Measurements from ENCODE around the gene TSR3.

TSR3 gene

DNA sequence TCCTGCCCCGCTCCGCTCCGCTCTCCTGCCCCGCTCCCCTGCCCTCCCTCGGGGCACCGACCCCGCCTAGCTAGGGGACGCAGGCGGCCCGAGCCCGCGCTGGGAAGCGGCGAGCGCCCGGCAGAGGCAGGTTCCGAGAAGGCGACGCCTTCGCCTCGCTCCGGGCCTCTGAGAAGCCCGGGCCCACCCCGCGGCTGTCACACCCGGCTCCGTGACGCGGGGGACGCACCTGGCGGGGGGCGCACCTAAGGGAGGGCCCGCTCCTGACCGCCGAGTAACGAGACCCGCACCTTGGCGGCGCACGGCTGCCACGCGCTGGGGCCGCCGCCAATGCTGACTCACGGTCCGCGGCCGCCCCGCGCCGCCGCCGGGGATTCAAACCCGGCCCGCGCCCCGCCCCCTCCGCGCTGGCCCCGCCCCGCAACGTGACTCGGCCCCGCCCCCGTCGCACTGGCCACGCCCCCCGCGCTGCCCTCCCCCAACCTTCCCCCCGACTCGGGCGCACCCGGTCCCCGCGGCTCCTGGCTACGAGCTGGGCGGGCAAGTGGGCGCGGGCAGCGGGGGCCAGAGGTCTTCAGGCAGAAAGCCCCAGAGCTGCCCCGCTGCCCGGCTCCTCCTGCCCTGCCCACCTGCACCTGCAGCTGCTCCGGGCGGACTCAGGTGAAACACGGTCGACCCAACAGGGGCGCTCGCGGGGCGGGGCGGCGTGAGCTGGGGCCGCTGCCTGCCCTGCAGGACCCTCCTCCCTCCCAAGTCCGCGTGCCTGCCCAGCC is 27.8 kb upstream of the TSR3 start:
- DNase-seq, result peak; percentile 73
- in situ Hi-C loops (cut with HindIII; ENCODE audit: low pct_ligation_motif_present, low pct_unique_long_range_greater_than_20kb, low sequenced_read_pairs), result loop anchor here (25.0 kb wide), 1 partner anchor 92 kb away; no protein-coding TSS in a partner anchor

DNA sequence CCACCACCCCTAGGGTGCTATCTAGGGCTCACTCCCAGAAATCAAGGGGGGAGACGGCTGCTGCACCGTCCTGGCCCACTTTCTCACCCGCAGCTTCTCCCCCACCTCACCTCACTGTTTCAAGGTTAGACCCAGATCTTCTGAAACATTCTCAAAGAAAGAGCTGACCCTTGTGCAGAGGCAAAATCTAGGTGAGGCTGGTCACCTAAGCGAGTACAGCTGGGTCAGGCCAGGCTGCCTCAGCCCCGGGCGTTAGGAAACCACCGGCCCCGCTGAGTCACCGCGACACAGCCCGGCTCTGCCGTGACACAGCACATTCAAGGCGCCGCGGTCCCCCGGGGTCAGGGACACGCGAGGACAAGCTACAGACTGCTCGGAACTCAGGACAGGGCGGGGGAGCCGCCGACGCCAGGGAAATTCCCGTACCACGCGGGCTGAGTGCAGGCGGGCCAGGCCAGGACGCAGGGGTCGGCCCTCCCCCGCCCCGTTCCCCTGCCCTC is 27.2 kb upstream of the TSR3 start:
- in situ Hi-C loops (cut with HindIII; ENCODE audit: low pct_ligation_motif_present, low pct_unique_long_range_greater_than_20kb, low sequenced_read_pairs), result loop anchor here (25.0 kb wide), 1 partner anchor 92 kb away; no protein-coding TSS in a partner anchor
- DNase-seq, result peak; percentile 78

DNA sequence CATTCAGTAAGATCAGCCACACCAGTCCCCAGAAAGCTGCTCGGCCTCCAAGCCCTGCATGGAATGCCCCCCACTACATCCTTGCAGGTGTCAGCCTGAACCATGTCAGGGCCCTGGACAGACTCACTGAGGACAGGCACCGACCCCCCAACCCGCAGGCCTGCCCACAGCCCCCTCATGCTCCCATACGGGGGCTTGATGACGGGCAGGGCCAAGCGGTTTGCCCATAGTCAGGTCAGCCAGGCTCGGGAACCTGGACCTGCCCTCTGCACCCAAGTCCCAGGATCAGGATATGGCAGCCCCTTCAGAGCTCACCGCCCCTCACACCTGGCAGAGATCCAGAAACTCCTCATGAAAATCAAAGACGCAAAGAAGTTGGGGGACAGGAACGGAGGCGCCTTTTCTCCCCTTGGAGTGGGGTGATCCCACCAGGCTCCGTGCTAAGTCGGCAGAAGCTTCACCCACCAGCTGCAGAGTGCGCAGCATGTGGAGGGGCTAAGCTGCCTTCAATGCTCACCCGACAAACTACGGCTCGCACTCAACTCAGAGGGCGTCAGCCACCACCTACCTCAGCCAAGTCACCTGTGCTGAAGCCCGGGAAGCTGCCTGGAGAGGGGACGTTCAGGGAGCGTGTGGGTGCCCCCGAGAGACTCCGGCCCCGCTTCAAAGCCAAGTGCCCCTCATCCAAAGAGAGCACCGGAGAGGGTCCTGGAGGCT is 26.6 kb upstream of the TSR3 start:
- in situ Hi-C loops (cut with HindIII; ENCODE audit: low pct_ligation_motif_present, low pct_unique_long_range_greater_than_20kb, low sequenced_read_pairs), result loop anchor here (25.0 kb wide), 1 partner anchor 91 kb away; no protein-coding TSS in a partner anchor

DNA sequence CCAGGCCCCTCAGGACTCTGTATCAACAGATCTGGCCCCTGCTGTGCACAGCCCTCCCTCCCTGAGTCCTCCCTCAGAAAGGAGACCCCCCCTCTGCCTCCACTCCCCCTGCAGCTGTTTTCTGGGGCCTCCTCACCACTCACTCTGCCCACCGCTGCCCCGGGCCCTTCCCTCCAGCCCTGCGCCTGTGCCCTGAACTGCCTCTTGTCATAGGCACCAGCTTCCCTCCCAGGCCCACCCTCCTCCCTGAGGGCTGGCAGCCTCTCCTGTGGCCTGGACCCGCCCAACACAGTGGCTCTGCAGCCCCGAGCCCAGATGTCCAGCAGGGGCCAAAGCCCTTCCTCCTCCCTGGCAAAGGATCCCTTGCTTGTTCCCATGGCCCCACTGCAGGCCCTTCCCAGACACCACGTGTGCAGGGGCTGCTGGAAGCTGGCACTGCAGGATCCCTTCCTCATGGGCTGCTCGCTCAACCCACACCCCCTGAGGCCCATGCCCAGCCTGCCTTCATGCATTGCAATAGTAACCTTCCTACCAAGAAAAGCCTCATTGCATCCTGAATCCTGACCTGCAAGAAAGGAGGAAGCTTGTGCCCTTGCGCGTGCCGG is 25.8 kb upstream of the TSR3 start:
- no peak for DNase-seq
- in situ Hi-C loops (cut with HindIII; ENCODE audit: low pct_ligation_motif_present, low pct_unique_long_range_greater_than_20kb, low sequenced_read_pairs), result loop anchor here (25.0 kb wide), 1 partner anchor 90 kb away; no protein-coding TSS in a partner anchor

More for the DNA sequence above, 26.6 kb upstream of the TSR3 start:
- no peak for DNase-seq

DNA sequence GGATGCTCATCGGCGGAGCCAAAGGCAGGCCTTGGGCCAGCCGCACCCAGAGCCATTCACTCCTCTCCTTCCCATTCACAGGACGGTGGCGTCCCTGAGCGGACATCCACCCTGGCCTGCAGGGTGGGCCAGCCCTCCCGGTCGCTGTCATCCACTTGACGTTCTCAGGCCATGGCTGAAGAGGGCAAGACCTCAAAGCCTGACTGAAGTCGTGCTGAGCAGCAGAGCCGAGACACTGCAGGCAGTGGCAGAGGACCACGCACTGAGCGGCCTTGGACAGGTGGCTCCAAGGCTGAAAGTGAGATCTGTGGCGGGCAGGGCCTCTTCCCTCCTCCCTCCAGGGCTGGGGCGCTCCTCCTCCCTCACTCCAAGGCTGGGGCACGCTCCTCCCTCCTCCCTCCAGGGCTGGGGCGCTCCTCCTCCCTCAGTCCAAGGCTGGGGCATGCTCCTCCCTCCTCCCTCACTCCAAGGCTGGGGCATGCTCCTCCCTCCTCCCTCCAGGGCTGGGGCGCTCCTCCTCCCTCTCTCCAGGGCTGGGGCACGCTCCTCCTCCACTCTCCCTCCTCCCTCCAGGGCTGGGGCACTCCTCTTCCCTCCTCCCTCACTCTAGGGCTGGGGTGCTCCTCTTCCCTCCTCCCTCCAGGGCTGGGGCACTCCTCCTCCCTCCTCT is 24.2 kb upstream of the TSR3 start:
- DNase-seq, result no peak
- in situ Hi-C loops (cut with HindIII; ENCODE audit: low pct_ligation_motif_present, low pct_unique_long_range_greater_than_20kb, low sequenced_read_pairs), result loop anchor here (25.0 kb wide), 1 partner anchor 89 kb away; no protein-coding TSS in a partner anchor

DNA sequence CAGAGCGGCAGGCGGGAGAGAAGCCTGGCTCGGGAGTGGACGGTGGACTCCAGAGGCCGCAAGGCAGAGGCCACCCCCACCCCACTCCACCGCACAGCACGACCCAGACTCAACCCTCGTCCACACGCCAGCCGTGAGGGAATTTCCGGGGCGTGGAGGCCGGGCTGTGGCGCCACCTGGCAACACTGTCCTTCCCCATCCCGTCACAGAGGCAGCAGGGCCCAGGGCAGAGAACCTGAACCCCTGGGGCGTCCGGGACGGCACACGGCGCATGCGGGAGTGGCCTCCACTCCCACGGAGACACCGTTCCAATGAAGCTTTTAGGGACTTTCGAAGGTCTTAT is 23.6 kb upstream of the TSR3 start:
- no peak for DNase-seq
- in situ Hi-C loops (cut with HindIII; ENCODE audit: low pct_ligation_motif_present, low pct_unique_long_range_greater_than_20kb, low sequenced_read_pairs), result loop anchor here (25.0 kb wide), 1 partner anchor 88 kb away; no protein-coding TSS in a partner anchor

DNA sequence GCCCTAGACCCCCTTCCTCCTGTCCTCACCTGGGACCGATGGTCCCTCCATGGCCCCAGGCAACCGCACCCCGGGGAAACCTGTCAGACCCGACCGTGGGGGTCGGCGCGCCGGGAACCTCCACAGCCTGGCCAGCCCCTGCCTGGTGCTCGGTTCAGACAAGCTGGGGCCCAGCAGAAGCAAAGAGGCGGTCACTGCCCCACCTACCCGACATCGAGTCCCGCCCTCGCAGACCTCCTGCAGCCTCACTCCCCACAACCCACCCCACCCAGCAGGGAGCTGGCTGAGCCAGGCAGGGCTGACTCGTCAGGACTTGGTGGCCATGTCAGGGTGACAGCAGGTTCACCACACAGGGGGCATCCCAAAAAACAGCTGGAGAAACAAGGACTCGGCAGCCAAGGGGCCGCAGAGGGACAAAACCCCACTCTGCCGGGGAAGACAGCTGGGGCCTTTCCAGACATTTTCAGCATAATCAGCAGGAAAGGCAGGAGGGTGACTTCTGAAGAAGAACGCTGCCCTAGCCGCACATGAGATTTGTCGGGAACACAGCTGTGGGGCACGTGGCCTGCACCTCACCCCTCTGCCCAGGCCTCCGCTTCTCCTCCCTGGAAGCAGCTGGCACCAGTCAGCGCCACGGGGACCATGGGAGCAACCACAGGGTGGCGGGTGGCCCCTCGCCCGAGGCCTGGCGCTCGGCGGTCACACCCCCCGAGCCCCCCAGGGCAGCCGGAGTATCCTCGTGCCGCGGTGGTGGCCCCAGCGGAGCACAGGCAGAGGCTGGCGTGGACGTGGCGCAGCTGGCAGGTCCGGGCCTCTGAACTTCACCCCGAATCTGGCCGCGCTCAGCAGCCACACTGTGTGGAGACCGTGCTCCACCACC is 23.0 kb upstream of the TSR3 start:
- in situ Hi-C loops (cut with HindIII; ENCODE audit: low pct_ligation_motif_present, low pct_unique_long_range_greater_than_20kb, low sequenced_read_pairs), result loop anchor here (25.0 kb wide), 1 partner anchor 87 kb away; no protein-coding TSS in a partner anchor

DNA sequence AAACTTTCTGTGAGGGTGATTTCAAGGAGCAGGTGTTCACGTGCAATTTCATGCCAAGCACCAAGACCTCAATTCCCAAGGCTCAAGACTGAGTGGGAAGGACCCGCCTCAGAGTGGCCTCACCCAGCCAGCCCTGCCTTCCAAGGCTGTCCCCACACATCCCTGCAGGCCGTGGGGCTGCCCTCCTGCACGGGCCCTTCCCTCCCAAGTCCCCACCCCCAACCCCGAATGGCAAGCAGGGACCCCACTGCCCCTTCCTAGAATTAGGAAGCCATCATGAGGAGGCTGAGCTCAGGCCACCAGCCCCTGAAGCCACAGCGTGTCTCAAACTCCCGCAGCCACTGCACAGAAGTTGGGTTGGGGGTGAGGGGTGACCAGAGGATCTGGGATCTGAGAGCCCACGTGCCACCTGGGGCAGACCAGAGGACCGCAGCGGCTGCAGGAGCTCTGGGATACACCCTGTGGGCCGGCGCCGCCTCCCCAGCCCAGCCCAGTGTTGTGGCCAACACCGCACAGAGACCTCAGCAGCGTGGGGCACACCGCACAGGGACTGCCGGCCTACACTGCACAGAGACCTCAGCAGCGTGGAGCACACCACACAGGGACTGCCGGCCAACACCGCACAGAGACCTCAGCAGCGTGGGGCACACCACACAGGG is 20.7 kb upstream of the TSR3 start:
- in situ Hi-C loops (cut with HindIII; ENCODE audit: low pct_ligation_motif_present, low pct_unique_long_range_greater_than_20kb, low sequenced_read_pairs), result no loop called here
- no peak for DNase-seq

More for the DNA sequence above, 23.0 kb upstream of the TSR3 start:
- DNase-seq, result no peak

DNA sequence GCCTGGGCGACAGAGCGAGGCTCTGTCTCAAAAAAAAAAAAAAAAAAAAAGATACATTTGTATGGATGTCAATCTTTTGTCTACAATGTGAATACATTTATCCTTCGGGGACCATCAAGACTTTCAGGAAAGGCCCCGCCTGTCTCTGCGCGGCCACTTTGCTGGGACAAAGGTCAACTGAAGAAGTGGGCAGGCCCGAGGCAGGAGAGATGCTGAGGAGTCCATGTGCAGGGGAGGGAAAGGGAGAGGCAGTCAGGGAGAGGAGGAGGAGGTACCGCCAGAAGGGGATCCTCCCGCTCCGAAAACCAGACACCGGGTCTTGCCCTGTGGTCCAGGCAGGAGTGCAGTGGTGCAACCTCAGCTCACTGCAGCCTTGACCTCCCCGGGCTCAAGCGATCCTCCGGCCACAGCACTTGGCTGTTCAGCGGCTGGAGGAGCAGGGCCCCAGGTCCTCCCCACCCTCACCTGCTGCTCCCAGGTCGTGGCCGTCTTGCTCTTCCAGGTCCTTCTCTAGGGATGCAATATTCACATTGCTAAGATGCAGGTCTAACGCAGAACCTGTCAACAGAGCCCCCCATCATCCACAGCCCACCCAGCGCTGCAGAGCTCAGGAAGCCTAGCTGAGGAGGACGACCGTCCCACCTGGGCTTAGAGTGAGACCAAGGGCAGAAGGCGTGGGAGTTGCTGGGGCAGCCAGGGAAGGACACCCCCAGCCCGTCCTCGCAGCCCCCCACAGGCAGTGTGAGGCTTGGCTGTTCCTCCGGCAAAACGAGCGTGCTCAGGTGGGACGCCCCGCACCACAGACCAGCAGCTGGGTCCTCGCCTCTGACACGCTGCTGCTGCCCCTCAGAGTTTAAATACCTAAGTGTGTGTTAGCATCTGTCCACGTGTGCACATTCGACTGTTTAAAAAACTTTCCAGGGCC is 19.6 kb upstream of the TSR3 start:
- in situ Hi-C loops (cut with HindIII; ENCODE audit: low pct_ligation_motif_present, low pct_unique_long_range_greater_than_20kb, low sequenced_read_pairs), result no loop called here
- no peak for DNase-seq

DNA sequence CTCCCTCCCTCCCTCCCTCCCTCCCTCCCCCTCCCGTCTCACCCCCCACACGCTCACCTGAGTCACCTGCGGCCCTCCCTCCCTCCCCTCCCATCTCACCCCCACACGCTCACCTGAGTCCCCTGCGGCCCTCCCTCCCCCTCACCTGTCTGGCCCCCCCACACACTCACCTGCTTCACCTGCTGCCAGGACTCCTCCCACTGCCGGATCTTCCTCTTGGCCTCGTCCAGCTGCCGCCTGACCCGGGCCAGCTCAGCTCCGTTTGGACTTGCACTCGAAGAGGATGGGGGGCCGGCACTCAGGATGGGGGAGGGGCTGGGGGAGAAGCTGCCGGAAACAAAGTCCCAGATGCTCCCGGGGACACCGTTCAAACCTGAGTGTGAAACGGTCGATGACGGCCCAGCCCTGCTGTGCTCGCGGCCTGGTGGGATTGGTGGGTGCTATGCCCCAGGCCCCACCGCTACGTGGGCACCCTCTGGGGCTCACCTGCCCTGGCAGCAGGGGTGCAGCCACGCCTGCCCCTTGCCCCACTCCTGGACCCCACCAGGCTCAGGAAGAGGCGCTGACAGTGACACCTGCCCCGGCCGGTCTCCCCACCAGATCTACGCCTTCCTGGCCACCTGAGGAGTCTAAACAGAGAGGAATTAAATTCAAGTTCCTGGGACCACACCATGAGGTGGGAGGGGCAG is 16.0 kb upstream of the TSR3 start:
- in situ Hi-C loops (cut with HindIII; ENCODE audit: low pct_ligation_motif_present, low pct_unique_long_range_greater_than_20kb, low sequenced_read_pairs), result no loop called here

DNA sequence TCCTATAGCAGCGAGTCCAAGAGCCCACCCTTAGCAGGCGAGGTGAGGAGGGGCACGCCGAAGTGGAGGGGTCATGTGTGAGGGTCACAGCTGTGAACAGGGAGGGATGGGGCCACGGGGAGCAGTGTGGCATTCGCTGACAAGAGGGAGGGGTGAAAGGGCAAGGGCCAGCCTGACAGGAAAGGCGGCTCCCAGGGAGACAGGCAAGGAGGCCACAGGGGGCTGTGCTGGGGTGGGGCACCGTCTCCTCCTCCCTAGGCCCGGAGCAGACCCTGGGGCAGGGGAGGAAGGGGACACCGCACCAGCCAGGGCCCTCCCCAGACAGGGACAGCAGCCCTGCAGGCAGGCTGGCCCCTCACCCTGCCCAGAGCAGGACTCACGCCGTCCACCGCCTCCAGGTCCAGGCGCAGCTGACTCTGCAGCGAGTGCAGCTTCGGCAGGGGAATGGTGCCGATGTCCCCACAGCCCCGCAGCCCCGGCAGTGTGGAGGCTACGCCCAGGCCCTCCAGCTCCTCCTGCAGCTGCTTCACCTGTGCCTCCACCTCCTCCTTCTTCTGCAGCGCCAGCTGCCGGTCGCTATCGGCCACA is 15.1 kb upstream of the TSR3 start:
- no peak for DNase-seq
- in situ Hi-C loops (cut with HindIII; ENCODE audit: low pct_ligation_motif_present, low pct_unique_long_range_greater_than_20kb, low sequenced_read_pairs), result no loop called here

More for the DNA sequence above, 16.0 kb upstream of the TSR3 start:
- no peak for DNase-seq

DNA sequence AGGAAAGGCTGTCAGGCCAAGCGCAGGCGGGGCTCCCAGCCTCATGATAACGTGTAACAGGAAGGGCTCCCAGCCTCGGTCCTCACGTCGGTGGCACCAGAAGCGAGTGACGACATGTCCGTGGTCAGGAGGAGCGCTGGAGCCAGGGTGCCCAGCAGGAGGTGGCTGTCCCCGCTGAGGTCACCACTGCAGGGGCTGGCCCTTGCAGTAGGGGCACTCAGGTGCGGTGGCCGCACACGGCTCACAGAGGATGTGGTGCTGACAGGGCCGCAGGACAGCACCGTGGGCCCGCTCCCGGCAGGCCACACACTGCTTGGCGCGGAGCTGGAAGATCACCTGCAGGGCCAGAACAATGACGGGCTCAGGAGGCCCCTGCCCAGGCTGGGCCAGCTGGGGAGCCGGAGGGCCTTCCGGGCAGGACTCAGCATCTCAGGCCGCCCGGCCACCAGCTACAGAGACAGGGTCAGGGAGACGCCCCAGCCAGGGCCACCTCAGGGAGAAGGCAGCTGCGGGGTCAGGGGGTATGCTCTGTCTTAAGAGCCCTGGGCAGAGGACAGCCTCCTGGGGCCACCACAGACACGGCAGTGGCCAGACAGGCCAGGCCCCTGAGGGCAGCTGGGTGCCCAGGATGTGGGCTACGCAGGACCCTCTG is 14.5 kb upstream of the TSR3 start:
- in situ Hi-C loops (cut with HindIII; ENCODE audit: low pct_ligation_motif_present, low pct_unique_long_range_greater_than_20kb, low sequenced_read_pairs), result no loop called here
- no peak for DNase-seq

DNA sequence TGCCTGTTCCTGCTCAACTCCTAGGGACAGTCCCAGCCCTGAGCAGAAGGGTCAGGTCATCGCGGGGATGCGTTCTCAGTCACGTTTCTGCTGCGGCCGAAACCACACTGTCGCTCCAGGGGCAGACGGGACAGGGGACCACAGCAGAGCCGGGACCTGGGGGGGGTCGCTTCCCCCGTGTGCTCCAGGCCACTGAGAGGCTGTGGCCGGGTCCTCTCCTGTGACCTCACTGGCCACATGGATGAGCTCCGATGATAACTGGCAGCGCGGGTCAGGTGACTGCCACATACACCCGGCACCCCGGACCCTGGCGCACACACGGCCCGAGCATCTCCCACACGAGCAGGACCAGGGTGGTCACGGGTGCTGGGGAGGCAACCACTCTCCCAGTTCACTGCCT is 12.8 kb upstream of the TSR3 start:
- no peak for DNase-seq
- in situ Hi-C loops (cut with HindIII; ENCODE audit: low pct_ligation_motif_present, low pct_unique_long_range_greater_than_20kb, low sequenced_read_pairs), result no loop called here

DNA sequence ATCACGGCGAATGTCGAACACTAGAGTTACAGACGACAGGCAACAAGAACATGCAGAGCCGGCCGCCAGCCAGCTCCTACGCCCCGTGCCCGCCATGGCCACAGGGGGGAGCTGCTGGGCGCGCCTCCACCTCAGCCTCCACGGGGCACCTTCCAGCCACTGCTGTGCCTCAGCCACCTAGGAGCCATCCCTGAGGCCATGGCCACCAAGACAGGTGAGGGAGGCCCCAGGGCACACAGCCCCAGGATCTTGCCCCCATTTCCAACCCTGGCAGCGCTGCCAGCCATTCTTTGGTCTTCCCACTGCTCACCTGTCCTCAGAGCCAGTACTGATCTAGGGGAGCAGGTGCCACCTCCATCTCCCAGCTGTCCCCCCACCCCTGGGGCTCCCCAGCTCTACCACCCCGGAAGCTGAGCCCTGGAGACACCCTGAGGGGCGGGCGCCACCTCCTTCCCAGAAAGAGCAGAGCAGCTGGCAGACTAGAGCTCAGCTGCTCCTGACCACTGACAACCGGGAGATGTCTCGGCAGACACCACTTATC is 11.9 kb upstream of the TSR3 start:
- DNase-seq, result peak; percentile 56
- in situ Hi-C loops (cut with HindIII; ENCODE audit: low pct_ligation_motif_present, low pct_unique_long_range_greater_than_20kb, low sequenced_read_pairs), result no loop called here

DNA sequence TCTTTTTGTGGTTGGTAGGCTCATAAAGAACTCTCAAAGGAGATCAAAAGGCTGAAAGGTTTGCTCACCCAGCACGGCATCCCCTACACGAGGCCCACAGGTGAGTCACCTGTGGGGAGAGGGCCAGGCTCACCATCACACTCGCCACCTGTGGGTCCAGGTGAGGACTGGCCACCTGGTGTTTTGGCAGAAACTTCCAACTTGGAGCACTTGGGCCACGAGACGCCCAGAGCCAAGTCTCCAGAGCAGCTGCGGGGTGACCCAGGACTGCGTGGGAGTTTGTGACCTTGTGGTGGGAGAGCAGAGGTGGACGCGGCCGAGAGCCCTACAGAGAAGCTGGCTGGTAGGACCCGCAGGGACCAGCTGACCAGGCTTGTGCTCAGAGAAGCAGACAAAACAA is 11.1 kb upstream of the TSR3 start:
- in situ Hi-C loops (cut with HindIII; ENCODE audit: low pct_ligation_motif_present, low pct_unique_long_range_greater_than_20kb, low sequenced_read_pairs), result no loop called here
- no peak for DNase-seq

All from ACHN (cell line).